BLaER1 (cell line): ENCODE data around the gene SDK2.
"Not testable (repeated sequence)": the region's sequence is repeated elsewhere in the genome, so short reads cannot be mapped to it uniquely, and the experiment has no call there.

Source experiments
- H3K27ac ChIP-seq: shearing (Covaris generic); formaldehyde crosslinking; 2 replicates; pipeline ENCODE4 v1.8.1; 2022
- H3K27me3 ChIP-seq: shearing (Covaris generic); formaldehyde crosslinking; 2 replicates; pipeline ENCODE4 v1.8.1; 2022
- H3K36me3 ChIP-seq: shearing (Covaris generic); formaldehyde crosslinking; 2 replicates; pipeline ENCODE4 v1.8.1; 2022
- H3K4me1 ChIP-seq: shearing (Covaris generic); formaldehyde crosslinking; 2 replicates; pipeline ENCODE4 v1.8.1; 2022
- H3K4me2 ChIP-seq: shearing (Covaris generic); formaldehyde crosslinking; 2 replicates; pipeline ENCODE4 v1.8.1; 2022
- H3K4me3 ChIP-seq: shearing (Covaris generic); formaldehyde crosslinking; 2 replicates; pipeline ENCODE4 v1.8.1; 2022
- H3K9ac ChIP-seq: shearing (Covaris generic); formaldehyde crosslinking; 2 replicates; pipeline ENCODE4 v1.8.1; 2022
- H3K9me3 ChIP-seq: shearing (Covaris generic); formaldehyde crosslinking; 2 replicates; pipeline ENCODE4 v1.8.1; 2022
- H4K20me1 ChIP-seq: shearing (Covaris generic); formaldehyde crosslinking; 2 replicates; pipeline ENCODE4 v1.8.1; 2022
- Cebpa-rat ChIP-seq: shearing (Covaris generic); IDR thresholded peaks from 2 replicates; pipeline ENCODE4 v1.8.1; 2022

The SDK2 gene

DNA sequence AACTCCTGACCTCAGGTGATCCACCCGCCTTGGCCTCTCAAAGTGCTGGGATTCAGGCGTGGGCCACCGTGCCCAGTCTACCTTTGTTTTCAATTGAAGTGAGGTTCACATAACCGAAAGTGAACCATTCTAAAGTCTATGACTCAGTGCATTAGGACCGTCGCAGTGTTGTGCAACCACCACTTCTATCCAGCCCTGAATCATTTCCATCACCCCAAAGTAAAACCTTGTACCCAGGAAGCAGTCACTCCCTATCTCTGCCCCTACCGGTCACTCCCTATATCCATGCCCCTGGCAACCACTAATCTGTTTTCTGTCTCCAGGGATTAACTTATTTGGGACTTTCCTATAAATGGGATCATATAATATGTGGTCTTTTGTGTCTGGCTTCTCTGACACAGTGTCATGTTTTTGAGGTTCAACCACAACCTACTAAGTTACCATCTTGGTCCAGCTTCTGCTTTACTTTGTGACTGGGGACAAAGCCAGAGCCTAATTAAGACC, 304.1 kb downstream of the SDK2 start:
- Histone ChIP-seq H3K36me3 (peaks cover 13% of the 10 kb centered on the region; the same call in 1 of the 2 replicates), H3K4me2 (no peak overlapping the region), H4K20me1 (no peaks in the 10 kb centered on the region), H3K27me3 (no peaks in the 10 kb centered on the region), H3K27ac (no peak overlapping the region), H3K4me3 (no peak overlapping the region), H3K9ac (no peak overlapping the region), H3K9me3 (no peaks in the 10 kb centered on the region), H3K4me1 (peaks cover 16% of the 10 kb centered on the region)
- no peak for TF ChIP-seq Cebpa-rat

DNA sequence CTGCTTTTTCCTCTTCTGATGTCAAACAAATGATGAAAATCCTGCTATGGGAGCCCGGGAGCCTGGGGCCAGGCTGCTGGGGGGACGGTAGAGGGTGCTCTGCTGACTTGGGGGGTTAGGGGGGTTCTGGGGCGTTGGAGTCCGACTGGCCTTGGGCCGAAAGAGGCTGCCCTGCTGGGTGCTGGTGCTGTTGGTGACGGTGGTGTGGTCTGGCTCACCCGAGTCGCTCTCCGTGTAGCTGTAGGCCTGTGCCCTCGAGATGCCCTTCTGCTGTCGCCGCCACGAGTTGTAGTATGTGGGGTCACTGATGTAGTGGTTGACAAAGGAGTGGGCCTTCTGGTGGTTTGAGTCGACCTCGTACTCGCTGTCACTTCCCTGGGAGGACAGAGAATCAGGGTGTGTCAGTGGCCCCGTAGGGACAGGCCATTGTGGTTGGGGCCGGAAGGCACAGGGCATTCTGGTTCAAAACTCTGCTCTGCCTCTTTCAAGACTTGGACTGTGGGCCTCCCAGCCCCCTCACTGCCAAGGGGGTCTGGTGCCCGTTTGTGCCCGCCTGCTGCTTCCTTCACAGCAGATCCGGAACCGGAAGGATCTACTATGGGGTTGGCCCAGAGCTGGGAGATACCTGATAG, 305.6 kb downstream of the SDK2 start:
- Histone ChIP-seq H3K27ac (no peak overlapping the region), H3K27me3 (no peaks in the 10 kb centered on the region), H3K4me2 (no peak overlapping the region), H3K4me1 (peaks cover 16% of the 10 kb centered on the region), H4K20me1 (no peaks in the 10 kb centered on the region), H3K36me3 (peaks cover 4% of the 10 kb centered on the region; the same call in 1 of the 2 replicates), H3K9me3 (no peaks in the 10 kb centered on the region), H3K9ac (no peak overlapping the region), H3K4me3 (no peak overlapping the region)
- no peak for TF ChIP-seq Cebpa-rat

DNA sequence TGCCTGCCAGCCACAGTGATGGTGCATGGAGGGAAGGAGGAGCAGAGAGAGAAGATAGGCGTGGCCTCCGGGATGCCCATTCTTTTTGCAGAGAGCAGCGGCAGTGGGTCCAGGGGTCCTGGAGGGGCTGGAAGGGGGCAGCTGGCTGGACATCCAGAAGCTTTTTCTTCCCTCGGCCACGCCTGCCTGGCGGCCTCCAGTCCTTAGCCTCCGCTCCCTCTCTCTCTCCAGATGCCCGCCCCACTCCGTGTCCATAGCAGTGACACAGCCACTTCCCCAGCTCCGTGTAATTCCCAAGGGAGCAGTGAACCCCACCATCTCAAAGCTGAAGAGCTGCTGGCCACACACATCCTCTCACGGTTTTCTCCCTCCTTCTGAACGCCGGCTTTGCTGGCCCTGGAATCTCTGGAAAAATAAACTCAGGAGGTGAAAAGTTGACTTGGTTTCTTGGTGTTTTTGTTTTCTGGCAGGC, 306.2 kb downstream of the SDK2 start:
- no peaks in the 10 kb centered on the region for H3K9me3 ChIP-seq
- no peak for TF ChIP-seq Cebpa-rat
- peaks cover 4% of the 10 kb centered on the region; the same call in 1 of the 2 replicates for H3K36me3 ChIP-seq
- no peak overlapping the region for H3K4me3 ChIP-seq
- no peaks in the 10 kb centered on the region for H3K27me3 ChIP-seq
- H3K4me1 ChIP-seq: peaks cover 12% of the 10 kb centered on the region
- H3K27ac ChIP-seq: no peak overlapping the region
- H4K20me1 ChIP-seq: no peaks in the 10 kb centered on the region
- H3K4me2 ChIP-seq: no peak overlapping the region
- H3K9ac ChIP-seq: no peak overlapping the region

DNA sequence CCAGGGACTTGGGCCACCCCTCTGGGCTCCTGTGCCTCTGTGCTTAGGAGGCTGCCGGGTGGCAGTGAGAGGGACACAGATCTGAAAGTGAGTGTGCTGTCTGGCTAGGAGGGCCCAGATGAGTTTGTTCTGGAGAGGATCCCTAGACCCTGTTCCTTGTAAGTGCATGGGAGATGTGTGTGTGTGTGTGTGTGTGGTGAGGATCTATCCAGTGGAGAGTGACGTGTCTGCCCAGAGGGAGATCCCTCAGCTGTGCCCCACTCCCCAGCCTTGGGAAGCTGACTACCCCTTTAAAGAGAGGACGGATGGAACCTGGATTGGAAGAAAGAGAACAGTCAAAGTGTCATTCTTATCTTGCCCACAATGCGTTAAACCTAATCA, 306.9 kb downstream of the SDK2 start:
- Histone ChIP-seq H4K20me1 (no peaks in the 10 kb centered on the region), H3K9ac (no peak overlapping the region), H3K4me1 (peaks cover 8% of the 10 kb centered on the region; the same call in 1 of the 2 replicates)

DNA sequence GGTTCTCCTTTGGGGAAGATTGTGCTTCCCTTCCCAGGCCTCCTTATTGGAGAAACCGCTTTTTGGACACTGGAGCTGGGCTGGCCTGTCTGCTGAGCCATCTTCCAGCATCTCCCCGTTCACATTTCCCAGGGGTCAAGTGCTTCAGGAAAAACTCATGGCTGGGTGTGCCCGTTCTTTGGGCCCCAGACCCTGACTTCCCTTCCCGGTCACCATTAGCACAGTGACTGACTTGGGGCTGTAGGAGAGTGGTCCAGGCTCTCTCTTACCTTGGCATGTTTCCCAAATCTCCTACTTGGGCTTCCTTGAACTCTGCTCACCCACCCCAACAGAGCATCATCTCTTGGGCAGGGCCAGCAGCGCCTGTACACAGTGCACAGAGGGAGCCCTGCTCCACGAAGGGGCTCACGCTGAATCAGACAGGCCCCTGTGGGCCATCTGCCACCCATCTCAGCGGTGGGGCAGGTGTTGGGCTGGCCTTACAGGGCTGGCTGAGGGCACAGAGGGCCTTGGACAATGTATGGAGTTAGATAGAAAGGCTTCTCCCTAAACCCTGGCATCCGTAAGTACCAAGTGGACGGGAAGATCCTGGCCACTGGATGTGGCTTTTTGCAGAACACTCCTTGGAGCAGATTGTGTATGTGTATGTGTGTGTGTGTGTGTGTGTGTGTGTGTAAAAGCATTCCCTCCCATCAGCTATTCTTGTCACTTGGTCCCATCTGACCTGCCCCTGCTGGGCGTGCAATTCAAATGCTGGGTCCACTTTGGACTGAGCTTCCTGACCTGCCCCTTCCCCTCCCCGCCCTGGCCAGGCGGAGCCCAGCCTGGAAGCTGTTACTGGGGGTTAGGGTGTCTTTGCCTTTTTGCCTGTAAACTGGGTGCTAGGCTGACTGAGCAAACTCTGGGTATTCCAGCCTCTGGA, 307.6 kb downstream of the SDK2 start:
- Histone ChIP-seq H3K4me1 (peaks cover 8% of the 10 kb centered on the region; the same call in 1 of the 2 replicates), H4K20me1 (no peaks in the 10 kb centered on the region), H3K27me3 (no peaks in the 10 kb centered on the region), H3K4me3 (no peak overlapping the region), H3K27ac (no peak overlapping the region), H3K9ac (no peak overlapping the region), H3K36me3 (peaks cover 4% of the 10 kb centered on the region; the same call in 1 of the 2 replicates), H3K9me3 (no peaks in the 10 kb centered on the region), H3K4me2 (no peak overlapping the region)
- TF ChIP-seq Cebpa-rat: no peak

More for the DNA sequence above, 306.9 kb downstream of the SDK2 start:
- Histone ChIP-seq H3K9me3 (no peaks in the 10 kb centered on the region), H3K4me2 (no peak overlapping the region), H3K4me3 (no peak overlapping the region), H3K27ac (no peak overlapping the region), H3K36me3 (peaks cover 4% of the 10 kb centered on the region; the same call in 1 of the 2 replicates), H3K27me3 (no peaks in the 10 kb centered on the region)
- TF ChIP-seq Cebpa-rat: no peak

DNA sequence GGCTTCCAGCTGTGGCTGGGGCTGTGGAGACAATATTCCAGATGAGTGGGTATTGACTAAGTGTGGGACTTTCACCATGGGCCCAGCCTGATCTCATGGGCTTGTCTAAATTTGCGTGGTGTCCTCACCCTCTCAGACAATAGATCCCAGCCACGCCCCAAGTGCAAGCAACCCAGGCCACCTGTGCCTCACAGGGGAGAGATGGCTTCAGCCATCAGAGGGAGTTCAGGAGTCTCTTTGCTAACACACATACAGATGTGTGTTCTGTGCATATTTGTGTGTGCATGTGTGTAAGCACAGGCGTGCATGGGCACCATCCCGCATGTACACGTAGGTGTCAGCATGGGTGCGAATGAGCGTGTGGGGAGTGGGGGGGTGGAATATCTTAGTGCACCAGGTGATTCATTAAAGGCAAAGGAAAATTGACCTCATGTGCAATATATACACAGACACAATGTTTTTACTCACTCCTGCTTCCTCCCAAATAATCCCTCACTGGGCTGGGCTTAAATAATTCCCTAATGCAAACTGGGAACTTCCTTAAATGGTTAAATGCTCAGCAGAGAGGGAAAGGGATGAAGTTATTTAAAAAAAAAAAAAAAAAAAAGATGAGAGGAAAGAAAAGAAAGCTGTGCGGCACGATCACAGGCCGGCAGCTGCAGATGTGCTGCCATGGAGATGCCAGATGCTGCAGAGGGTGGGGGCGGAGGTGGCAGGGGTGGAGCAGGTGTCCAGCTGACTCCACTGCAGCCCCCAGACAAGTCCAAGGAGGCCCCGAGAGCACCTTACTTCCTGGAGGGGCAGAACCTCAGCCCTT, 308.4 kb downstream of the SDK2 start:
- H4K20me1 ChIP-seq: no peaks in the 10 kb centered on the region
- H3K36me3 ChIP-seq: peaks cover 4% of the 10 kb centered on the region; the same call in 1 of the 2 replicates
- peaks cover 8% of the 10 kb centered on the region; the same call in 1 of the 2 replicates for H3K4me1 ChIP-seq
- no peaks in the 10 kb centered on the region for H3K9me3 ChIP-seq
- no peaks in the 10 kb centered on the region for H3K27me3 ChIP-seq
- H3K27ac ChIP-seq: no peak overlapping the region
- no peak for TF ChIP-seq Cebpa-rat
- H3K9ac ChIP-seq: no peak overlapping the region
- no peak overlapping the region for H3K4me3 ChIP-seq
- H3K4me2 ChIP-seq: no peak overlapping the region

DNA sequence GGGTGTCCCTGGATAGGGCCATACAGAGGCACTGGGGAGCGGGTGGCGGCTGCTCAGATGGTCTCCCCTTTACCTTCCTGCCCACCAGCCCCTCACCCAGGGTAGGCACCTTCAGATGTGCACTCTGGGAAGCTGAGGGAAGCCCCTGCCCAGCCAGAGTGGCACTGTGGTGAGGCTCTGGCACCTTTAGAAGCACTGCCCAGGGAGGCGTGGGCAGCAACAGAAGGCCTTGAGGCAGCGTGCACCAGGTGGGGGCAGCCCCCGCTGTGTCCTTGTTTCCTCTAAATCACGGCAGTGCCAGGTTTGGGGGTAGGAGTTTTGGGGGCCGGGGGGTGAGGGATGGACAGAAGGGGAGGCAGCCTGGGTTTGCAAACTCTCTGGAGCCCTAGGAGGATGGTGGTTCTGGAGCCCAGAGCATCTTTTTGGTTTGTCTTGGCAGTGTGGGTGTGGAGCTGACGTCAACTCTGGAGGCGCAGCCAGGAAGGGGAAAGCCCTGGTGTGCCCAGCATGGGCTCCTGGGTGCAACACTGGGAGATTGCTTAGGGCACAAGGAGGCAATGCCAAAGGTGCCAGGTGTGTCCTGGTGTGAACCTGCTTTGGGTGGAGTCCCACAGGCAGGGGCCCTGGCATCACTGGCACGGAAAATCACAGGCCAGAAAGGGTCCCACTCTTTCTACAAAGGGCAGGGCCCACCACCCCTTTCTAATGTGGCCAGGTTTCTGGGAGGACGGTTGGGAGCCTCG, 309.3 kb downstream of the SDK2 start:
- no peak overlapping the region for H3K4me2 ChIP-seq

DNA sequence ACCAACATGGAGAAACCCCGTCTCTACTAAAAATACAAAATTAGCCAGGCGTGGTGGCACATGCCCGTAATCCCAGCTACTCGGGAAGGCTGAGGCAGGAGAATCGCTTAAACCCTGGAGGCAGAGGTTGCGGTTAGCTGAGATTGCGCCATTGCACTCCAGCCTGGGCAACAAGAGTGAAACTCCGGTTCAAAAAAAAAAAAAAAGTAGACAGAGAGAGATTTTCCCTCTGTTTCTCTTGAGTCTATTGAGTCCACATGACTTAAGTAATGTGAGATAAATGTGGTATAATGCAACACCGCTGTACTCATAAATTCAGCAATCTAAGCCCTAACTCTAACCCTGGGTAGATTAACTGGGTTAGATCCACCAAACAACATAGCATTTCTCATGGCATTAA, 310.8 kb downstream of the SDK2 start:
- H3K9ac ChIP-seq, H3K9me3 ChIP-seq, H3K4me3 ChIP-seq, H4K20me1 ChIP-seq, H3K27me3 ChIP-seq, H3K36me3 ChIP-seq, H3K4me2 ChIP-seq, H3K27ac ChIP-seq, H3K4me1 ChIP-seq: not testable (repeated sequence)

More for the DNA sequence above, 309.3 kb downstream of the SDK2 start:
- Histone ChIP-seq H3K4me3 (no peak overlapping the region), H3K27me3 (no peaks in the 10 kb centered on the region), H4K20me1 (no peaks in the 10 kb centered on the region), H3K9me3 (no peaks in the 10 kb centered on the region), H3K4me1 (peaks cover 8% of the 10 kb centered on the region; the same call in 1 of the 2 replicates), H3K9ac (no peak overlapping the region), H3K36me3 (peaks cover 4% of the 10 kb centered on the region; the same call in 1 of the 2 replicates), H3K27ac (no peak overlapping the region)
- TF ChIP-seq Cebpa-rat: no peak

DNA sequence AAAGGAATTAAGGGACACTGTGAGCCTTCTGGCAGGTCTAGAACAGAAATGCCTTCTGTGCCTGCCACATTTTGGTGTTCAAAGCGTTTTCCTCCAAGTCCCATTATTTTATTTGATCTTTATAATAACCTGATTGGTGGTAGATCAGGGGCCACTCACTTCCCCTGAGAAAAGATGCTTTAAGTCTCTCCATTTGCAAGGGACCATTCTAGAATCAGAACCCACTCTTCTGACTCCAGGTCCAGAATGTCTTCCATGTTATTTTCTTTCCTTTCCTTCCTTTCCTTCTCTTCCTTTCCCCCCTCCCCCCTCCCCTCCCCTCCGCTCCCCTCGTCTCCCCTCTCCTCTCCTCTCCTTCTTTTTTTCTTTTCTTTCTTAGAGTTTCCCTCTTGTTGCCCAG, 313.2 kb downstream of the SDK2 start:
- Histone ChIP-seq H3K4me3 (no peak overlapping the region), H3K4me1 (peaks cover 8% of the 10 kb centered on the region; the same call in 1 of the 2 replicates), H3K9ac (no peak overlapping the region), H3K9me3 (no peaks in the 10 kb centered on the region), H4K20me1 (no peaks in the 10 kb centered on the region), H3K36me3 (no peaks in the 10 kb centered on the region), H3K27ac (no peak overlapping the region), H3K27me3 (no peaks in the 10 kb centered on the region), H3K4me2 (no peak overlapping the region)
- TF ChIP-seq Cebpa-rat: no peak
